ENCODE data around the gene MUSK. TPM values are rescaled to one million over a fixed set of nuclear protein-coding genes. Genes with fewer than 3 reads are reported as not detected.

Gene MUSK
- total and polyA plus RNA-seq, 2 of the 8 experiments (the other 6 are each of a cell fraction or from before 2014, with no cell fraction given): not detected

- Histone ChIP-seq H3K14ac (ENCODE audit: insufficient read length) (no peak overlapping the region), H3K4ac (replicated peaks; ENCODE audit: insufficient read length, low read depth, low read length) (no peak overlapping the region), H4K20me1 (replicated peaks in 1 of 2; ENCODE audit: control insufficient read depth in 1 of 2, insufficient read depth in 2 of 2, low read length in 2 of 2) (no peaks in the 10 kb centered on the region), H2BK120ac (replicated peaks; ENCODE audit: low read depth, low read length) (no peak overlapping the region), H2BK12ac (ENCODE audit: low read depth, low read length) (no peak overlapping the region), H3K56ac (replicated peaks; ENCODE audit: insufficient read length, low read depth, low read length) (no peak overlapping the region), H3K79me1 (ENCODE audit: low read depth, low read length) (no peaks in the 10 kb centered on the region), H3K4me2 (ENCODE audit: insufficient read depth in 1 of 2, low read depth in 2 of 2, low read length in 2 of 2) (no peak overlapping the region), H3K9ac (replicated peaks in 1 of 4; ENCODE audit: extremely low read depth in 1 of 4, low read depth in 3 of 4, low read length in 3 of 4) (no peak overlapping the region), H2AFZ (ENCODE audit: low read length) (no peak overlapping the region), H3K79me2 (ENCODE audit: control insufficient read depth in 1 of 2, insufficient read depth in 2 of 2, low read length in 2 of 2) (no peaks in the 10 kb centered on the region), H3K4me3 (ENCODE audit: extremely low read depth in 1 of 4, insufficient read depth in 2 of 4, low read depth in 3 of 4, low read length in 4 of 4) (no peak overlapping the region), H4K5ac (ENCODE audit: insufficient read length, low read depth, low read length) (no peak overlapping the region), H3K27me3 (replicated peaks in 1 of 4; ENCODE audit: control insufficient read depth in 3 of 4, extremely low read depth in 1 of 4, insufficient read depth in 3 of 4, low read length in 3 of 4) (no peaks in the 10 kb centered on the region), H2AK5ac (ENCODE audit: low read depth, low read length) (no peak overlapping the region), H3K18ac (ENCODE audit: extremely low read depth, low read length) (no peak overlapping the region), H4K8ac (ENCODE audit: extremely low read depth, insufficient read depth, low read length) (no peak overlapping the region), H2BK15ac (ENCODE audit: low read length) (no peak overlapping the region), H3K9me3 (ENCODE audit: insufficient read depth in 2 of 2, low read depth in 1 of 2, low read length in 1 of 2) (no peaks in the 10 kb centered on the region), H4K91ac (replicated peaks; ENCODE audit: insufficient read length, low read length) (no peak overlapping the region), H3K4me1 (replicated peaks in 1 of 4; ENCODE audit: control insufficient read depth in 3 of 4, insufficient read depth in 4 of 4, low read length in 3 of 4) (no peaks in the 10 kb centered on the region), H2BK20ac (ENCODE audit: low read length) (no peak overlapping the region), H3K23me2 (ENCODE audit: low read depth, low read length) (no peaks in the 10 kb centered on the region), H2BK5ac (ENCODE audit: low read depth, low read length) (no peak overlapping the region), H3K23ac (ENCODE audit: insufficient read length) (no peak overlapping the region), H3K36me3 (ENCODE audit: control insufficient read depth in 2 of 4, insufficient read depth in 4 of 4, low read length in 3 of 4) (no peaks in the 10 kb centered on the region), H3K27ac (ENCODE audit: low read depth, low read length) (no peak overlapping the region)
- no peak for DNase-seq (ENCODE audit: low read depth in 1 of 2, low spot score in 2 of 2)
- CTCF ChIA-PET (ENCODE audit: partially characterized antibody): no interaction called here
- WGBS, 2 experiments (ENCODE audit: extremely low coverage in 1 of 2, insufficient coverage in 1 of 2, insufficient read length in 1 of 2, insufficient replicate concordance in 2 of 2, low coverage in 1 of 2, low lambda C conversion rate in 2 of 2, missing lambda C conversion rate in 1 of 2): 87% methylated on average over 2 of the region's 2 CpGs; no CpG with 5 or more reads in 1 of the 2 experiments
- no peak for FAIRE-seq
- POLR2A ChIA-PET (ENCODE audit: partially characterized antibody): no interaction called here
- TF ChIP-seq POLR2A (IDR thresholded peaks at IDR 0.05; ENCODE audit: control extremely low read depth in 1 of 2, low read depth in 2 of 2, low read length in 2 of 2) (no peak), MAX (IDR thresholded peaks at IDR 0.05) (no peak), ATF3 (IDR thresholded peaks at IDR 0.05; ENCODE audit: insufficient read depth, low read depth, low read length) (no peak), CEBPB (IDR thresholded peaks at IDR 0.05; ENCODE audit: low read depth, low read length) (no peak), KDM5A (IDR thresholded peaks at IDR 0.05; ENCODE audit: low read length) (no peak), TBP (IDR thresholded peaks at IDR 0.05; ENCODE audit: low read depth, low read length) (no peak), EZH2 (IDR thresholded peaks at IDR 0.05; ENCODE audit: low read depth, low read length, severe bottlenecking) (no peak), CHD2 (IDR thresholded peaks at IDR 0.05; ENCODE audit: low read length) (no peak), SP4 (IDR thresholded peaks at IDR 0.05; ENCODE audit: low read length) (no peak), RAD21 (IDR thresholded peaks at IDR 0.05 in 1 of 2, conservative IDR thresholded peaks at IDR 0.05 in 1 of 2; ENCODE audit: low read depth in 2 of 2, low read length in 2 of 2) (no peak), CBX5 (IDR thresholded peaks at IDR 0.05; ENCODE audit: low read depth, low read length) (no peak), RXRA (IDR thresholded peaks at IDR 0.05; ENCODE audit: insufficient read depth, low read depth, low read length) (no peak), TEAD4 (IDR thresholded peaks at IDR 0.05; ENCODE audit: low read depth, low read length) (no peak), GABPA (IDR thresholded peaks at IDR 0.05; ENCODE audit: borderline replicate concordance, insufficient read depth, low read length) (no peak)
These were observed 168.9 kb downstream of the MUSK start for GRCh38 chr9:110837401-110838005.
